ENCODE data around the gene IQGAP3.

DNA sequence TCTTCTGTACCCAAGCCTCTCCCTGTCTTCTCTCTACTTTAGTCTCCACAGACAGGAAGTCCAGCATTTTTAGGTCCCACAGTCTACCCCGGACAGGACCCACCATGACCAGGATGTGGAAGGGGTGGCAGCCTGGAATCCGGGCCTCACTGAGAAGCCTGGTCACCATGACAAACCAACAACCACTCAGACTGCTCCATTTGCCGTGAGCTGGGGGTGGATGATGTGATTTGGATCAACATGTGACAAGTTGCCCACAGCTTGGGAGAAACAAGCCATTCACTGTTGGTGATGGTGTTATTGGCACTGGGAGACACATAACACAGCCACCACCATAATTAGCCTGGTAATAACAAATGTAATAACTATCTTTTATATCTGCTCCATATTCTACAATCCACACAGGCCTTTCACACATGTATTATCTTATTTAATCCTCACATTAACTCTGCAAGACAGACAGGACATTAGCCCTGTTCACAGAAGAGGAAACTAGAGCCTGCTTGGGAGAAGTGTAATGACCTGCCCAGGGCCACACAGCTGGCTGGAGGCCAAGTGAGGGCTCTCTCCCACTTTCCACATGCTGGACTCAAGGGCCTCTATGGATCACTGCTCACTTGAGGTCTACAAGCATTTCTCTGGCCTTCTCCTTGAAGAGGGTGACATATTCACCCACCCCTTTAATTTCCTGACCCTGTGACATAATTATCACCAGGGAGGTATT is 94.7 kb downstream of the IQGAP3 start:
- TF ChIP-seq CTCF (IDR thresholded peaks at IDR 0.05): no peak
- TF ChIP-seq POLR2A (IDR thresholded peaks at IDR 0.05): no peak

All from body of pancreas (tissue), 4 donors.